ENCODE results near the gene EXOSC7.

Gene EXOSC7

GRCh38 chr3:44992555-44993470 lies 16.8 kb downstream of the EXOSC7 start:
- no peak for DNase-seq (ENCODE audit: low read depth in 2 of 3, low spot score in 1 of 3)

- no peak for DNase-seq (ENCODE audit: low read depth in 2 of 3, low spot score in 1 of 3)
Observed at GRCh38 chr3:44993471-44994205, 17.6 kb downstream of the EXOSC7 start.

- DNase-seq (ENCODE audit: low read depth in 2 of 3, low spot score in 1 of 3), result no peak
Observed at GRCh38 chr3:44995142-44995770, 19.2 kb downstream of the EXOSC7 start.

DNA sequence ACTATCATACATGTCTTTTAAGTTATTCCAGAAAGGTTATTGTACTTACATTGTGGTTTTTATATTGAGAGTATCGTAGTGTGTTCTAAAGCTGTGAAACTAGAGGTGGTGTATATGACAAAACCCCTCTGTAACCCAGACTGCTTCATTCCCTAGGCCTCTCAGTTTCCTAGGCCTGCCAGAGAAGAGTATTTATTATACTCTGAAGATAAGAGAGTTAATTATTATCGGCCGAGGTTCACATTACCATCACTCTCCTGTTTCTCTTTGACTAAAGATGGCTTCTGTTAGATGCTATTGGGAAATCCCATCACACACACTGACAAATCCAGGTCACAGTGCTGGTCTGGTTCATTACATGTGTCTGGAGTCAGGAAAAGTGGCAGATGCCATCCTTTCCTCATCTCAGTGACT lies 20.5 kb downstream of the EXOSC7 start:
- DNase-seq (ENCODE audit: low read depth in 2 of 3, low spot score in 1 of 3), result no peak

DNA sequence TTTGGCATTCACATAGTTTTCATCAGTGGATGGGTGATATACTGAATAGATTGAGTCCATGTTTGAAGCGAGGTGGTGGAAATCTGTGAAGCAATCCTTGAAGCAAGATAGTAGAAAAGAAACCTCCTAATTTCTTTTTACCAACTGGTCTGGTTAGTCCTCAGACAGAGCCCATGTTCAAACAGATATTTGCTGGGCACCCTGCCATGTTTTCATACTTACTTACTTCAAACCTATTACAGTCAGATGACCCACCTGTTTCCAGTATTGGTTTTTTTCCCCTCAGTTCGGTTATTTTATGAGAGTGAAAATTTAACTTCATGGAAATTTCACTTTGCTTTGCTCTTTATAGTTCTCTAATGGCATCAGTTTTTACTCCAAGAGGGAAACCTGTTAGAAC lies 23.7 kb downstream of the EXOSC7 start:
- DNase-seq (ENCODE audit: low read depth in 2 of 3, low spot score in 1 of 3), result no peak

DNA sequence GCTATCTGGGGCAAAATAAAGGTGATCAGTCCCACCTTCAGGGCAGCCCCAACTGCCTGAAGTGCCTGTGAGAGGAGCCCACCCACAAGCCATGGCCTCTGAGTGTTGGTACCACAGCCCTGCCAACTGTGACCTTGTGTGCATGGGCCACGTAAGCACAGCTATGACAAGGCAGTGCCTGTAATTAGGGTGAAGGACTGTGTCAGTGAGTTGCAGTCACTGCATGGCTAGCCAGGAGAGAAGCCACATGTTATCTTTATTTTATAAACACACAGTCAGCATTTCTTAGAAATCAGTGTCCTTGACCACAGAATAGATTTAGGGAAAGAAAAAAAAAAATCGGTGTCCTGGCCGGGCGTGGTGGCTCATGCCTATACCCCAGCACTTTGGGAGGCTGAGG lies 24.8 kb downstream of the EXOSC7 start:
- no peak for DNase-seq (ENCODE audit: low read depth in 2 of 3, low spot score in 1 of 3)

- no peak for DNase-seq (ENCODE audit: low read depth in 2 of 3, low spot score in 1 of 3)
Observed at GRCh38 chr3:45001738-45002137, 25.7 kb downstream of the EXOSC7 start.

- no peak for DNase-seq (ENCODE audit: low read depth in 2 of 3, low spot score in 1 of 3)
Observed at GRCh38 chr3:45002139-45002660, 26.2 kb downstream of the EXOSC7 start.

GRCh38 chr3:45002720-45003119 lies 26.7 kb downstream of the EXOSC7 start:
- DNase-seq (ENCODE audit: low read depth in 2 of 3, low spot score in 1 of 3), result no peak

DNA sequence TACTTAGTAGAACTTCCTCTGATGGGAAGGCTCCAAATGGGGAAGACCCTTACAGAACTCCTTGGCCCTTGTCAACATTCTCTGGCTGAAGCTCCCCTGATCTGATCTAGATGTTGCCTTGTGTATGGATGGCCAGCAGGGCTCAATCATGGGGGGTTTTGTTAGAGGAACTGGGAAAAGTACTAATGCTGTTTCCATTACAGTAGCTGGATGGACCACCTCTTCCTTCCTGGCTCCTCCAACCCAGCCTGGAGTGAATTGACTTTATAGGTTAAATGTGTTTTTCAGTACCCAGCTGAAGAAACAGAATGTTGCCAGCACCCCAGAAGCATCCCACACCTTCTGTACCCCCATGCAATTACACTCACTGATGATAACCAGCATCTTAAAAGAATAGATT lies 27.4 kb downstream of the EXOSC7 start:
- no peak for DNase-seq (ENCODE audit: low read depth in 2 of 3, low spot score in 1 of 3)

DNA sequence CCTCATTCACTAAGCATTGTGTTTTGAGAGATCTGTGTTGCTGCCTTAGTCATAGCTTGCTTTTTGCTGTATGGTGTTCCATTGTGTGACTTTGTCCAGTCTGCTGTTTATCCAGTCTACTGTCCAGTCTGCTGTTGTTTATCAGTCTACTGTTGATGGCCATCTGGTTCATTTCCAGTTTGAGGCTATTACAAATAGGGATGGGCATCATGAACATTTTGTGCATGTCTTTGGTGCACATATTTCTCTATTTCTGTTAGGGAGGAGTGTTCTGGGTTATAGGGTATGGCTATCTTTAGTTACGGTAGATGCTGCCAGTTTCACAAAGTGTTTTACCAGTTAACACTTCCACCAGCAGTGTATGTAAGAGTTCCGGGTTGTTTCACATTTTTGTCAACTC lies 27.8 kb downstream of the EXOSC7 start:
- no peak for DNase-seq (ENCODE audit: low read depth in 2 of 3, low spot score in 1 of 3)

GRCh38 chr3:45007091-45007490 lies 31.0 kb downstream of the EXOSC7 start:
- no peak for DNase-seq (ENCODE audit: low read depth in 2 of 3, low spot score in 1 of 3)

- no peak for DNase-seq (ENCODE audit: low read depth in 2 of 3, low spot score in 1 of 3)
Observed at GRCh38 chr3:45008117-45008516, 32.1 kb downstream of the EXOSC7 start.

- DNase-seq (ENCODE audit: low read depth in 2 of 3, low spot score in 1 of 3), result no peak
Observed at GRCh38 chr3:45009868-45010267, 33.8 kb downstream of the EXOSC7 start.

DNA sequence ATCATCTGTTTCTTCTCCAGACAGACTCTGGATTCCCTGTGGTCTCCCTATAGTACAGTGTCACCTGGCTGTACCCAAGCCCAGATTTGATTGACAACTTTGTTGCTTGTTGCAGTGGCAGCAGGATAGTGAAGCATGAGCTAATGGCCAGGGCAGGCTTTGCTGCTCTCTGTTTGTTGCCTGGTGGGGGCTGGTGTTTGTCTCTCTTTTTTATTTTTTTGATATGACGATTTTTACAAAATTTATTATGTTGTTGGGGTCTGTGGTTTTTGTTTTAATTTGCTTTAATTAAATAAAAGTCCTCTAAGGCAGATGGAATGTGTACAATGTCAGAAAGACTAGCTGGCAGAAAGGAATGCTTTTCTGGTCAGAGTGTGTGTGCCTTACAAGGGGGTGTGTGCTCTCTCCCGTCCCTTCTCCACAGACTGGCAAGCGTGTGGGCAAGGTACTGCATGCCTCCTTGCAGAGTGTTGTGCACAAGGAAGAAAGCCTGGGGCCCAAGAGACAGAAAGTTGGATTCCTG lies 34.8 kb downstream of the EXOSC7 start:
- DNase-seq (ENCODE audit: low read depth in 2 of 3, low spot score in 1 of 3), result no peak

GRCh38 chr3:45011756-45012508 lies 35.9 kb downstream of the EXOSC7 start:
- DNase-seq (ENCODE audit: low read depth in 2 of 3, low spot score in 1 of 3), result no peak

- no peak for DNase-seq (ENCODE audit: low read depth in 2 of 3, low spot score in 1 of 3)
Observed at GRCh38 chr3:45012577-45012976, 36.5 kb downstream of the EXOSC7 start.

GRCh38 chr3:45016916-45017315 lies 40.9 kb downstream of the EXOSC7 start:
- no peak for DNase-seq (ENCODE audit: low read depth in 2 of 3, low spot score in 1 of 3)

DNA sequence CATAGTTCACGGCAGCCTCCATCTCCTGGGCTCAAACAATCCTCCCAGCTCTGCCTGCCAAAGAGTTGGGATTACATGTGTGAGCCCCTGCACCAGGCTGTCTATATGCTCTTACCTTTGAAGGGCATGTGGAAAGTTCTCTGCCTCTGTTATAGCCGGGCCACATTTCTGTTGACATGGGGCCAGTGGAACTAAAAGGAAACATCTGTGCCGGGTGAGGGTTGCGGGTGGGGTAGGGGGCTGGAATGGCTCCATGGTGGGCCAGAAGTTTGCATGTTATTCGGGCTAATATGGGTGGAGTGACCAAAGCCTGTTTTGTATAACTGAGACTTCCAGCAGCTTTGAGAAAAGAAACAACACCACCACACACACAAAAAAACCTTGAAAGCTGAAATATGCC lies 41.8 kb downstream of the EXOSC7 start:
- no peak for DNase-seq (ENCODE audit: low read depth in 2 of 3, low spot score in 1 of 3)

- DNase-seq (ENCODE audit: low read depth in 2 of 3, low spot score in 1 of 3), result no peak
Observed at GRCh38 chr3:45020534-45020933, 44.5 kb downstream of the EXOSC7 start.
